Measurements from ENCODE around the gene ASPSCR1. TPM values are rescaled to one million over a fixed set of nuclear protein-coding genes. Genes with fewer than 3 reads are reported as not detected.

The ASPSCR1 gene
- total and polyA plus RNA-seq, 2 donors from 2014 or later, result 35.2 to 57.5 TPM

- peaks cover 0 to 10% (median 0%) of the 10 kb centered on the region in 3 donors for H3K4me1 ChIP-seq (ENCODE audit: control insufficient read depth in 2 of 3, insufficient read depth in 2 of 3, low read depth in 1 of 3, low read length in 3 of 3)
- FAIRE-seq (no peak), DNase-seq (no peak)
- no peaks in the 10 kb centered on the region for H3K27me3 ChIP-seq (ENCODE audit: control insufficient read depth, insufficient read depth, low read length)
- TF ChIP-seq CTCF (IDR thresholded peaks at IDR 0.05; ENCODE audit: borderline replicate concordance, extremely low read depth, insufficient read depth), result no peak
- H3K36me3 ChIP-seq (ENCODE audit: control insufficient read depth in 2 of 3, insufficient read depth in 3 of 3, low read length in 3 of 3), result no peaks in the 10 kb centered on the region
- H3K9me3 ChIP-seq (ENCODE audit: control insufficient read depth in 2 of 3, insufficient read depth in 1 of 3, low read length in 3 of 3), result peaks cover 0 to 1% (median 0%) of the 10 kb centered on the region in 3 donors
- intact Hi-C loops (cut with DNase I), result loop anchor here (10.0 kb wide), 1 partner anchor 46 kb away; no protein-coding TSS in a partner anchor
- H3K27ac ChIP-seq (ENCODE audit: low read depth in 2 of 2, low read length in 2 of 2), result no peak overlapping the region
- no peak overlapping the region for H3K4me3 ChIP-seq (ENCODE audit: low read length in 3 of 3)
- no peak overlapping the region for H3K9ac ChIP-seq (ENCODE audit: low read length in 3 of 3)
Measured at GRCh38 chr17:81968396-81968745, 9.1 kb upstream of the ASPSCR1 start.

- H3K36me3 ChIP-seq (ENCODE audit: control insufficient read depth in 2 of 3, insufficient read depth in 3 of 3, low read length in 3 of 3), result no peaks in the 10 kb centered on the region
- FAIRE-seq, result no peak
- no peaks in the 10 kb centered on the region for H3K27me3 ChIP-seq (ENCODE audit: control insufficient read depth, insufficient read depth, low read length)
- no peak overlapping the region for H3K9ac ChIP-seq (ENCODE audit: low read length in 3 of 3)
- DNase-seq, result no peak
- no peak for TF ChIP-seq CTCF (IDR thresholded peaks at IDR 0.05; ENCODE audit: borderline replicate concordance, extremely low read depth, insufficient read depth)
- intact Hi-C loops (cut with DNase I), result loop anchor here (10.0 kb wide), 1 partner anchor 46 kb away; no protein-coding TSS in a partner anchor
- peaks cover 0 to 3% (median 0%) of the 10 kb centered on the region in 3 donors for H3K9me3 ChIP-seq (ENCODE audit: control insufficient read depth in 2 of 3, insufficient read depth in 1 of 3, low read length in 3 of 3)
- no peak overlapping the region for H3K4me3 ChIP-seq (ENCODE audit: low read length in 3 of 3)
- peaks cover 0 to 10% (median 0%) of the 10 kb centered on the region in 3 donors for H3K4me1 ChIP-seq (ENCODE audit: control insufficient read depth in 2 of 3, insufficient read depth in 2 of 3, low read depth in 1 of 3, low read length in 3 of 3)
- no peak overlapping the region for H3K27ac ChIP-seq (ENCODE audit: low read depth in 2 of 2, low read length in 2 of 2)
Measured at GRCh38 chr17:81968850-81969812, 8.3 kb upstream of the ASPSCR1 start.

- no peak for TF ChIP-seq CTCF (IDR thresholded peaks at IDR 0.05; ENCODE audit: borderline replicate concordance, extremely low read depth, insufficient read depth)
- Histone ChIP-seq H3K27me3 (ENCODE audit: control insufficient read depth, insufficient read depth, low read length) (no peaks in the 10 kb centered on the region), H3K4me1 (ENCODE audit: control insufficient read depth in 2 of 3, insufficient read depth in 2 of 3, low read depth in 1 of 3, low read length in 3 of 3) (peaks cover 0 to 11% (median 0%) of the 10 kb centered on the region in 3 donors), H3K9ac (ENCODE audit: low read length in 3 of 3) (no peak overlapping the region), H3K27ac (ENCODE audit: low read depth in 2 of 2, low read length in 2 of 2) (no peak overlapping the region), H3K36me3 (ENCODE audit: control insufficient read depth in 2 of 3, insufficient read depth in 3 of 3, low read length in 3 of 3) (no peaks in the 10 kb centered on the region), H3K9me3 (ENCODE audit: control insufficient read depth in 2 of 3, insufficient read depth in 1 of 3, low read length in 3 of 3) (peaks cover 0 to 3% (median 0%) of the 10 kb centered on the region in 3 donors), H3K4me3 (ENCODE audit: low read length in 3 of 3) (no peak overlapping the region)
- DNase-seq (no peak), FAIRE-seq (no peak)
- intact Hi-C loops (cut with DNase I), result no loop called here
Measured at GRCh38 chr17:81973432-81973831, 4.0 kb upstream of the ASPSCR1 start.

All from kidney (tissue), 14 donors.